Aorta (tissue), 5 donors: ENCODE results near the gene CYTH1. TPM values are rescaled to one million over a fixed set of nuclear protein-coding genes. Genes with fewer than 3 reads are reported as not detected.

Source experiments
- ATAC-seq: fragments of 200-7000 bp; cut with Tn5 transposase; one replicate; pipeline ENCODE4 v1.9.1; 2022; ENCODE audit warnings: moderate library complexity; ENCODE audit not compliant: low FRiP score
- DNase-seq, 2 donors: peaks; one replicate each; pipeline ENCODE4 v3.0.0-alpha.2; 2020
- H3K27ac ChIP-seq, 2 donors: one replicate each; pipeline ENCODE4 v1.5.1; 2013; ENCODE audit warnings: low read length in 2 of 2, mild to moderate bottlenecking in 2 of 2, moderate library complexity in 2 of 2, control low read depth in 1 of 2, inconsistent platforms in 1 of 2, low read depth in 1 of 2
- H3K27me3 ChIP-seq, 2 donors: one replicate each; pipeline ENCODE4 v1.6.1; 2013; ENCODE audit warnings: control low read depth in 1 of 2, low read length in 1 of 2, mild to moderate bottlenecking in 1 of 2, moderate library complexity in 1 of 2; ENCODE audit not compliant: insufficient read depth in 2 of 2, control insufficient read depth in 1 of 2
- H3K36me3 ChIP-seq, 2 donors: one replicate each; pipeline ENCODE4 v1.6.1; 2013; ENCODE audit warnings: control low read depth in 1 of 2, low read length in 1 of 2, mild to moderate bottlenecking in 1 of 2; ENCODE audit not compliant: insufficient read depth in 2 of 2, control insufficient read depth in 1 of 2
- H3K4me1 ChIP-seq, 2 donors: one replicate each; pipeline ENCODE4 v1.6.1; 2013; ENCODE audit warnings: low read length in 2 of 2, control low read depth in 1 of 2, mild to moderate bottlenecking in 1 of 2, moderate library complexity in 1 of 2; ENCODE audit not compliant: insufficient read depth in 2 of 2, control insufficient read depth in 1 of 2
- H3K4me3 ChIP-seq, 2 donors: one replicate each; pipeline ENCODE4 v1.5.1; 2013; ENCODE audit warnings: low read length in 2 of 2, control low read depth in 1 of 2, mild to moderate bottlenecking in 1 of 2
- H3K9me3 ChIP-seq: one replicate; pipeline ENCODE4 v1.6.1; 2013; ENCODE audit warnings: mild to moderate bottlenecking, low read length; ENCODE audit not compliant: control insufficient read depth
- WGBS, 2 donors: extraction: QIAGEN DNeasy Blood & Tissue Kit; methylation state at CpG; one replicate each; pipeline ENCODE4 v1.1.7; 2013; 5-methylcytosine and 5-hydroxymethylcytosine counted together
- intact Hi-C, 2 donors: fragments of 100-400 bp; cut with DNase I; formaldehyde crosslinking; loops; one replicate each; pipeline versions ENCODE4 v1.14.2 to v1.15.0; 2022
- polyA plus RNA-seq, 2 donors: library from polyadenylated mRNA; stranded (reverse); fragments of 200-250 nt; gene quantifications; one replicate each; pipeline ENCODE4 v1.2.3, GENCODE V29; 2013
- total RNA-seq, 2 donors: library from RNA; stranded (reverse); fragmentation: NEBNext Ultra II Directional; extraction: Animal tissue kit (Norgen Biotek cat#: 25700); gene quantifications; one replicate each; pipeline ENCODE4 v1.2.1, GENCODE V29; 2021
- donor health status: healthy with polysubstance abuse.
- donor health status: Bipolar disorder and iron deficiency.
- donor health status: DM: no; HTN: no; CAD: no.
- donor health status: DM: no; HTN: no; CAD: no.
- donor health status: DM: yes; HTN: yes; CAD: no.

The CYTH1 gene
- total and polyA plus RNA-seq, 4 donors: 20.3 to 66.8 (median 32.7) TPM

GRCh38 chr17:78707923-78708322 is 74.2 kb downstream of the CYTH1 start:
- ATAC-seq: no peak
- no peak for DNase-seq
- Histone ChIP-seq H3K27me3 (no peaks in the 10 kb centered on the region), H3K36me3 (peaks cover 4 to 7% of the 10 kb centered on the region in 2 donors), H3K4me1 (no peaks in the 10 kb centered on the region), H3K4me3 (no peak overlapping the region), H3K9me3 (no peaks in the 10 kb centered on the region), H3K27ac (no peak overlapping the region)
- intact Hi-C loops: loop anchor here (2.0 to 5.0 kb wide), 2 partner anchors 211 kb away; no protein-coding TSS in a partner anchor
- 95 to 97% methylated on average over 7 of the region's 7 CpGs for WGBS, 2 donors

DNA sequence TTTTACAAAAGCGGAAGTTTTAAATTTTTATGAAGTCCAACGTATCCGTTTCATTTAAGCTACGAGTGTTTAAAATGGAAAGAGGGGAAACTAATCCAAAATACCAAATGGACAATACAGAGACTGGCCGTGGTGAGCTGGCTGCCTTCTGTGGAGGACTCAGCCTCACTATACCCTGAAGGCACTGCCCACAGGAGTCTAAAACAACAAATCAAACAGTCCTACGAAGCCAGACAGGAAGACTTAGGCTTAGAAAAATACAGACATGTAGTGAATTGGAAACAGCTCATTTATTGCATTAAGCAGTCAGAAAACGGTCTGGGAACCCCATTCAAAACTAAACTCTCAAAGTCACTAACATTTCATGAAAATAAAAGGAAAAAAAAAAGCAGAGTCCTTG is 75.1 kb downstream of the CYTH1 start:
- no peaks in the 10 kb centered on the region for H3K27me3 ChIP-seq
- no peak for DNase-seq
- H3K9me3 ChIP-seq: no peaks in the 10 kb centered on the region
- no peak overlapping the region for H3K4me3 ChIP-seq
- H3K36me3 ChIP-seq: peaks cover 4 to 7% of the 10 kb centered on the region in 2 donors
- H3K4me1 ChIP-seq: no peaks in the 10 kb centered on the region
- no peak overlapping the region for H3K27ac ChIP-seq
- no peak for ATAC-seq
- intact Hi-C loops: loop anchor here in 1 of 2 donors (5.0 kb wide), 1 partner anchor 210 kb away; no protein-coding TSS in a partner anchor
- WGBS, 2 donors: 64 to 73% methylated on average over 7 of the region's 7 CpGs

DNA sequence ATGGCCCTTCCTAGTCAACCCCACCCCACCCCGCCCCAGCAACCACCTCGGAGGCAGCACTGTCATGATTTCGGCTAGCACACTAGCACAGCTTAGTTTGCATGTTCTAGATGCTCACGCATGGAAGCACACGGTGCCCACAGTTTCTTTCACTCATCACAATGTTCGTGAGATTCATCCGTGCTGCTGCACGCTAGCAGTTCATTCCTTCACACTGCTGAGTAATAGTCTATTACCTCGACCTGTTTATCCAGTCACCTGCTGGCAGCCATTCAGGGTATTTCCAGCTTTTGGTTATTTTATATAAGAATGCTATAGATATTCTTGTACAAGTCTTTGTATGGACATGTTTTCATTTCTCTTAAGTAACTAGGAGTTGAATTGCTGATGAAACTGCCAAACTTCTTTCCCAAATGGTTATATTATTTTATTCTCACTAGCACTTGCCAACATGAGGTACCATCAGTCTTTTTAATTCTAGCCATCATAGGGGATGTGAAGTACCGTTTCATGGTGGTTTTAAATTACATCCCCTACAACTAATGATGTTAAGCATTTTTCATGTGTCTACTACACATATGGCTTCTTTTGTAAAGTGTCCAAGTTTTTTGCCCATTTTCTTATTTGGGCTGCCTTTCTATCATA is 75.7 kb downstream of the CYTH1 start:
- no peak for ATAC-seq
- 81 to 82% methylated on average over 10 of the region's 10 CpGs for WGBS, 2 donors
- Histone ChIP-seq H3K27me3 (no peaks in the 10 kb centered on the region), H3K9me3 (no peaks in the 10 kb centered on the region), H3K36me3 (peaks cover 9% of the 10 kb centered on the region in 2 donors), H3K27ac (no peak overlapping the region), H3K4me1 (no peaks in the 10 kb centered on the region), H3K4me3 (no peak overlapping the region)
- intact Hi-C loops: loop anchor here in 1 of 2 donors (5.0 kb wide), 1 partner anchor 209 kb away; no protein-coding TSS in a partner anchor
- DNase-seq: no peak

DNA sequence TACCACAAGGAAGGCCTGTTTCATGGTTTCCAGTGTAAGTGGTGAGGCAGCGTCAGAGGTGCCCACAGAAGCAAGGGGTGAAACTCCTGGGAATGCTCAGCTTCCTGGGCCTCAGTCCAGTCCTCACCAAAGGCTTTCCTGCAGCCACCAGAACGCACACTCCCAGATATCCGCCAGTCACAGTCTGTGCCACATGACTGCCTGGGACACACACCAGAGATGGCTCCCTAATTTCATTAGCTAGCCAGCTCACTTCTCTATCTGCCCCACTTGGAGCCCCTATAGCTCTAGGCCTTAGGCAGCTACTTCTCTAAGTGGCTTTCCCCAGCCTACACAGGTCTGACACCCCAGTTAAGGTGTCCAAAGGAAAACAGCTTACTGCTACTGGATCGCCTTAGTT is 77.0 kb downstream of the CYTH1 start:
- H3K27me3 ChIP-seq: no peaks in the 10 kb centered on the region
- H3K4me3 ChIP-seq: no peak overlapping the region
- DNase-seq (no peak), ATAC-seq (no peak)
- H3K4me1 ChIP-seq: no peaks in the 10 kb centered on the region
- H3K9me3 ChIP-seq: no peaks in the 10 kb centered on the region
- no peak overlapping the region for H3K27ac ChIP-seq
- intact Hi-C loops: loop anchor here in 1 of 2 donors (5.0 kb wide), 1 partner anchor 208 kb away; no protein-coding TSS in a partner anchor
- peaks cover 9% of the 10 kb centered on the region in 2 donors for H3K36me3 ChIP-seq
- WGBS, 2 donors: 93 to 96% methylated on average over 4 of the region's 4 CpGs

GRCh38 chr17:78704594-78704993 is 77.5 kb downstream of the CYTH1 start:
- no peak for DNase-seq
- Histone ChIP-seq H3K27me3 (no peaks in the 10 kb centered on the region), H3K9me3 (no peaks in the 10 kb centered on the region), H3K4me3 (no peak overlapping the region), H3K27ac (no peak overlapping the region), H3K36me3 (peaks cover 9% of the 10 kb centered on the region in 2 donors), H3K4me1 (no peaks in the 10 kb centered on the region)
- WGBS, 2 donors: 96 to 97% methylated on average over 3 of the region's 3 CpGs
- ATAC-seq: no peak
- intact Hi-C loops: no loop called here

GRCh38 chr17:78697554-78698343 is 84.3 kb downstream of the CYTH1 start:
- intact Hi-C loops: no loop called here
- no peak for DNase-seq
- Histone ChIP-seq H3K27me3 (no peaks in the 10 kb centered on the region), H3K36me3 (peaks cover 3 to 5% of the 10 kb centered on the region in 2 donors), H3K9me3 (no peaks in the 10 kb centered on the region), H3K27ac (no peak overlapping the region), H3K4me1 (no peaks in the 10 kb centered on the region), H3K4me3 (no peak overlapping the region)
- ATAC-seq: no peak
- 92 to 93% methylated on average over 25 of the region's 25 CpGs for WGBS, 2 donors

GRCh38 chr17:78697122-78697521 is 85.0 kb downstream of the CYTH1 start:
- DNase-seq (no peak), ATAC-seq (no peak)
- intact Hi-C loops: no loop called here
- Histone ChIP-seq H3K27me3 (no peaks in the 10 kb centered on the region), H3K4me3 (no peak overlapping the region), H3K9me3 (no peaks in the 10 kb centered on the region), H3K27ac (no peak overlapping the region), H3K36me3 (peaks cover 3 to 5% of the 10 kb centered on the region in 2 donors), H3K4me1 (no peaks in the 10 kb centered on the region)
- WGBS, 2 donors: 97 to 100% methylated on average over 2 of the region's 2 CpGs

DNA sequence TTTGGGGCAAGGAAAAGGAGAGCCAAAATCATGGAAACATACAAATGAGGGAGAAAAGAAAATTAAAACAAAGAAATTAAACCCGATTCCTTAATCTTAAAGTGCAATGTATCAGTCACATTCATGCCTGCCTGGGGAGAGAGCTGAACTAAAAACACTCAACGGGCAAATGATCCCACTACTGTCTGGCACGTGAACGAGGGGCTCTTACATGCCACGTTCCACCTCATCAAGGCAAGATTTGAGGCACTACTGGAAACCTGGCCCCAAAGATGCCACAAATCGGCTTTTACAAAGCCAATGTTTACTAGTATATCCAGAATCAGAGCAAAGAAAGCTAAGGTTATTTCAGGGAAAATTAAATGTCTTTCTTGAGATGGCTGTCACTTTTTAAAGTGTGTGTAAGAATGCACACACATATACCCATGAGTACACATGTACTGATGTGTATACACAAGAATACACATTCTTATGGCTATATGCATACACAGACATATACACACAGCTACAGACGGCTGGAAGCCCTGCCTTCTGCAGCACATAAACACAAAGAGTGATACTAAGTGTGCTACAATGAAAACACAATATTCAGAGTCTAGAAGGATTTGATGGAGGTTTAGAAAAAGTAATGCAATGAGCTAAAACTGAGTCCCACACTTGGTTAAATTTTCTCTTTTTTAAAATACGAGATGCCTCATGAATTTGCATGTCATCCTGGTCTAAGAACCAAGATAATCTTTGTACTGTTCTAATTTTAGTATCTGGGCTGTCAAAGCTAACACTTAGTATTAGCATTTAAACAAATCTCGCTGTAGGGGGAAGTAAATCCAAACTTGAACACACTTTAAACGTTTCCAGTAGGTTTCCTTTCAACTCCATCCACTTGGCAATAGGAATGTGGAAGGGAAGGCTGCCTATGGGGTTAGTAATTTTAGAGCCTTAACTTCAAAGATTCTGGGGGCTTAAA is 85.8 kb downstream of the CYTH1 start:
- intact Hi-C loops: no loop called here

More for the DNA sequence above, 85.8 kb downstream of the CYTH1 start:
- Histone ChIP-seq H3K9me3 (no peaks in the 10 kb centered on the region), H3K4me1 (no peaks in the 10 kb centered on the region), H3K4me3 (no peak overlapping the region), H3K27ac (no peak overlapping the region), H3K27me3 (no peaks in the 10 kb centered on the region), H3K36me3 (no peaks in the 10 kb centered on the region)
- 78 to 79% methylated on average over 10 of the region's 10 CpGs for WGBS, 2 donors
- no peak for DNase-seq
- no peak for ATAC-seq
